Measurements from ENCODE around the gene LRRC27. TPM values are rescaled to one million over a fixed set of nuclear protein-coding genes. Genes with fewer than 3 reads are reported as not detected.

The LRRC27 gene
- polyA plus RNA-seq (2011; rRNA removed) (9.2 and 12.9 TPM in 2 replicates), polyA minus RNA-seq (2011; rRNA and poly(A)+ RNA removed) (5.0 and 6.8 TPM in 2 replicates)

DNA sequence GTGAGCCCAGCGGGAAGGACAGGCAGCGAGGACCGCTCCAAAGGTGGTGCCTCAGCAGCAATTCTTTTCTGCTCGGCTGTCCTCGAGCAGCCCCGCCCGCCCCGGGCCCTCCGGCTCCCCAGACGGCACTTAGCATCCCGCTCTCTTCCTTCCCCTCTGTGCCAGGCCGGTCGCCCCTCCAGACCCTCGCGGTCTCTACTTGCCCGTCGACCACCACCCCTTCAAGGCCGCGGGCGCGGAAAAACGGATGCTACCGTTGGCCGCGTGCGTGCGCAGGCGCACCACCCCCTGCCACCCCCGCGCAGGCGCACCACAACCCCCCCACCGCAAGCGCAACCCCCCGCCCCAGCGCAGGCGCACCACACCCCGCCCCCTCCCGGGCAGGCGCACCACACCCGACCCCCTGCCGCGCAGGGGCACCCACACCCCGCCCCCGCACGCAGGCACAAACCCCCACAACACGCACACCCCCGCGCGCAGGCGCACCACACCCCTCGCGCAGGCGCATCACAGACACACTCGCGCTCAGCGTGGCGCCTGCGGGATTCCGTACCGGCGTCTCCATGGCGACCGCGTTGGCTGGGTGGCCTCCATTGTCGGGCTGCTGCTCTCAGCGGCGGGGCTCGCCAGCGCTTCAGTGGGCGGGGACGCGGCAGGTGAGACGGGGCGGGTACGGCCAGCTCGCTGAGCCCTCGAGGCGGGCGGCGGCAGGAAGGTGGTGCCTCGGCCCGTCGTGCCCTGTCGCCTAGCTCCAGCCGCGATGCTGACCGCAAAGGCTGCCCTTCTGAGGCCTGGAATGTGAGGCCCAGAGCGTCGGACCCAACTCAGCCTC, at the start of gene LRRC27:
LRRC27 (plus strand) TSS at position 593 of the 832 bp plus-strand sequence. CDS start 1,332 bp downstream, outside the sequence.
- Histone ChIP-seq H3K9me3 (ENCODE audit: control insufficient read depth, insufficient read depth, low read length) (no peaks in the 10 kb centered on the region; the same call in 1 of the 2 replicates), H3K4me3 (ENCODE audit: low read depth, low read length) (peak within 1 kb of the TSS; percentile 93), H3K27ac (ENCODE audit: low read depth, low read length) (peak within 1 kb of the TSS; percentile 65), H3K27me3 (ENCODE audit: control insufficient read depth, insufficient read depth, low read length) (no peaks in the 10 kb centered on the region)
- peak; percentile 93 for DNase-seq (ENCODE audit: low read depth, low spot score)
- POLR2A ChIA-PET: no interaction called here
- TF ChIP-seq, protein P1, sequence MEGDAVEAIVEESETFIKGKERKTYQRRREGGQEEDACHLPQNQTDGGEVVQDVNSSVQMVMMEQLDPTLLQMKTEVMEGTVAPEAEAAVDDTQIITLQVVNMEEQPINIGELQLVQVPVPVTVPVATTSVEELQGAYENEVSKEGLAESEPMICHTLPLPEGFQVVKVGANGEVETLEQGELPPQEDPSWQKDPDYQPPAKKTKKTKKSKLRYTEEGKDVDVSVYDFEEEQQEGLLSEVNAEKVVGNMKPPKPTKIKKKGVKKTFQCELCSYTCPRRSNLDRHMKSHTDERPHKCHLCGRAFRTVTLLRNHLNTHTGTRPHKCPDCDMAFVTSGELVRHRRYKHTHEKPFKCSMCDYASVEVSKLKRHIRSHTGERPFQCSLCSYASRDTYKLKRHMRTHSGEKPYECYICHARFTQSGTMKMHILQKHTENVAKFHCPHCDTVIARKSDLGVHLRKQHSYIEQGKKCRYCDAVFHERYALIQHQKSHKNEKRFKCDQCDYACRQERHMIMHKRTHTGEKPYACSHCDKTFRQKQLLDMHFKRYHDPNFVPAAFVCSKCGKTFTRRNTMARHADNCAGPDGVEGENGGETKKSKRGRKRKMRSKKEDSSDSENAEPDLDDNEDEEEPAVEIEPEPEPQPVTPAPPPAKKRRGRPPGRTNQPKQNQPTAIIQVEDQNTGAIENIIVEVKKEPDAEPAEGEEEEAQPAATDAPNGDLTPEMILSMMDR (IDR thresholded peaks at IDR 0.05; ENCODE audit: low read depth, low read length): no peak
- CTCF ChIA-PET: interaction anchor here (0.7 kb wide), 1 partner anchor 317 kb away, joined by 5 read pairs; no protein-coding TSS in a partner anchor

DNA sequence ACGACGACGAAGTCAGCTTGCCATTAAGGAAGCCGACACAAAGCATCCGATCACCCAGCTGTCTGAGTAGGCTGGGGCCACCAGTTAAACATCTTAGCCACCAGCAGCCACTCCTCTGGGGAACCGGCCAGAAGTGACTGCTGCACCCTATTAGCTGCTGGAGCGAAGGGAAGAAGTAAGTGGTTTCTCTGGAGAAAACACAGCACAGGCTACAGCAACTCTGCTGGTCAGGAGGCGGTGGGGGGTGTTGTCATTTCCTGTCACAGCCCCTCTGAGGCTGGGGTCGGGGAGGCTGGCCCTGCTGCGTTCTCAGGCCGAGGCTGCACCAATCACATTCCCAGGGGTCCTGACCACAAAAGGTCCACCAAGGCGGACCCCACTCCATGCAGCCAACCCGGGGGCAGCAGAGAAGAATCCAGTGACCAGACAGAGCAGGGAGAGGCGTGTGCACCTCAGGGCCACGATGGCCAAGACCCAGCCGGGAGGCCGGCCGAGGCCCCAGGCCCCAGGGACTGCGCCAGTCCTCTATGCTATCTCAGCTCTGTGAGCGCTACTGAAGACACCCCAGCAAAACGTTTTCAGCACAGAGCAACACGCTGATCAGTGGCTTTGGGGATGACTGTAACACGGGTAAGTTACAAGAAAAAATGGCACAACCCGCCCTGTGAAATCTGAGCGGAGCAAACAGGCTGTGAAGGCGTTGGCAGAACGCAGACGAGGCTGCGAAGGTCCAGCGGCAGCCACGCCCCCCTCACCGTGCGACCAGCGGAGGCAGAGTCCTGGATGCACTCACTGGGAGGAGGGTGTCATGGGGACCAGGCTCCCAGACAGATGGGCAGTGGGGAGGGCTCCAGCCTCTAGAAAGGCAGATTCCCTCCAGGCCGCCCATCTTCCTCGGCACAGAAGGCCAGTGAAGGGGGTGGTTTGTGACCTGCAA, 49.1 kb upstream of the LRRC27 start:
- POLR2A ChIA-PET: interaction anchor here (1.0 kb wide), 1 partner anchor 10 kb away, joined by 3 read pairs; no protein-coding TSS in a partner anchor
- Histone ChIP-seq H3K4me3 (ENCODE audit: low read depth, low read length) (no peak overlapping the region), H3K27me3 (ENCODE audit: control insufficient read depth, insufficient read depth, low read length) (peaks cover 27% of the 10 kb centered on the region), H3K27ac (ENCODE audit: low read depth, low read length) (no peak overlapping the region), H3K9me3 (ENCODE audit: control insufficient read depth, insufficient read depth, low read length) (peaks cover 5% of the 10 kb centered on the region; the same call in 1 of the 2 replicates)
- CTCF ChIA-PET: no interaction called here
- TF ChIP-seq, protein P1 (IDR thresholded peaks at IDR 0.05; ENCODE audit: low read depth, low read length): no peak
- DNase-seq (ENCODE audit: low read depth, low spot score): no peak

DNA sequence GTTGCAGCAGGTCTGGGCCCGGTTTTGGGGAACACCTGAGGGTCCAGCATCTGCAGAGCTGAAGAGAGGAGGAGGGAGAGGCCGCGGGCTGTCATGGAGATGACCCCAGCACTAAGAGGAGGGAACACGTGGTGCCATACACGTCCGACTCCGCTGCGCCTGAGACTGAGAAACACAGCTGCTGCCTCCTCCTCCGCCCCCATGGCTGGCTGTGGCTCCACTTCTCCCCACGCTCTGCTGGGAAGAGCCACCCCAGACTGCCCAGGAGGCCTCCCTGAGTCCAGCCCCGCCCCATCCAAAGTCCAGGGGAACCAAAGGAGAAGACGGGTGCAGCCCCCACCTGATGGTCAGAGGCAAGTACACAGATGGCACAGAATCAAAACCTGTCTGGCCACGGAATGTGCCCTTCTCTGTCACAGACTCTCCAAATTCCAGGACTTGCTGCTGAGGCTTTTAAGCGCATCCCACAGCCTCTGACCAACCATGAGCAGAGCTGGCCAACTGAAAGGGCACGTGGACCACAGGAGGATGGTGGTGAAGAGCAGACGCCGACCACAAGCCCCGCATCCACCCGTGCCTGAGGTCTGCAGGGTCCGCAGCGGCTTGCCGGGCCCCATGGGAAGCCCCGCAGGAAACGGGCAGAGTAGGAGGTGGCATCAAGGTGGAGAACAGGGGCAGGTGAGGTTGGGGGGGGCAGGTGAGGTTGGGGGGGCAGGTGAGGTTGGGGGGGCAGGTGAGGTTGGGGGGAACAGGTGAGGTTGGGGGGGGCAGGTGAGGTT, 48.2 kb upstream of the LRRC27 start:
- no peak for DNase-seq (ENCODE audit: low read depth, low spot score)
- H3K27ac ChIP-seq (ENCODE audit: low read depth, low read length): no peak overlapping the region
- TF ChIP-seq, protein P1 (IDR thresholded peaks at IDR 0.05; ENCODE audit: low read depth, low read length): no peak
- H3K9me3 ChIP-seq (ENCODE audit: control insufficient read depth, insufficient read depth, low read length): peaks cover 5% of the 10 kb centered on the region; the same call in 1 of the 2 replicates
- CTCF ChIA-PET: no interaction called here
- H3K4me3 ChIP-seq (ENCODE audit: low read depth, low read length): no peak overlapping the region
- POLR2A ChIA-PET: no interaction called here
- H3K27me3 ChIP-seq (ENCODE audit: control insufficient read depth, insufficient read depth, low read length): peaks cover 27% of the 10 kb centered on the region

DNA sequence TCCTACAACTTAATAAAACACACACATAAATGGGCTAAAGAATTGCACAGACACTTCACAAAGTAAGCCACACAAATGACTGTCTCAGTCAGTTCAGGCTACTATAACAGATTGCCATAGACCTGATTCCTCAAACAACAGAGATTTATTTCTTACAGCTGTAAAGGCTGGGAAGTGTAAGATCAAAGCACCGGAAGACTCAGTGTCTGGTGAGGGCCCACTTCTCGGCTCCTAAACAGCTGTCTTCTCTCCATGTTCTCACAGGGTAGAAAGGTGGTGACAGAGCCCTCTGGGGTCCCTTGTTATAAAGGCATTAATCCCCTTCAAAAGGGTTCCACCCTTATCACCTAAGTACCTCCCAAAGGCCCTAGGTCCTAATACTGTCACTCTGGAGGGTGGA, 42.6 kb upstream of the LRRC27 start:
- Histone ChIP-seq H3K9me3 (ENCODE audit: control insufficient read depth, insufficient read depth, low read length) (peaks cover 5% of the 10 kb centered on the region; the same call in 1 of the 2 replicates), H3K27ac (ENCODE audit: low read depth, low read length) (no peak overlapping the region), H3K4me3 (ENCODE audit: low read depth, low read length) (no peak overlapping the region), H3K27me3 (ENCODE audit: control insufficient read depth, insufficient read depth, low read length) (peaks cover 16% of the 10 kb centered on the region)
- ChIA-PET POLR2A (no interaction called here), CTCF (no interaction called here)
- TF ChIP-seq, protein P1 (IDR thresholded peaks at IDR 0.05; ENCODE audit: low read depth, low read length): no peak
- no peak for DNase-seq (ENCODE audit: low read depth, low spot score)
